Type B pancreatic cell (in vitro differentiated cells): ENCODE measurements around the gene RSPH1. TPM values are rescaled to one million over a fixed set of nuclear protein-coding genes. Genes with fewer than 3 reads are reported as not detected.
A peak's percentile ranks its signal among the peaks of the same experiment; 100 is the strongest.

ENCODE experiments used
- DNase-seq: peaks from one replicate; pipeline ENCODE4 v3.0.0; 2021; ENCODE audit warnings: mixed read lengths; ENCODE audit not compliant: unreplicated experiment; ENCODE audit errors: extremely low spot score
- H3K27ac Mint-ChIP-seq: 2 replicates; pipeline ENCODE4 v1.8.0; 2021; ENCODE audit warnings: mild to moderate bottlenecking, mixed read lengths
- H3K27me3 Mint-ChIP-seq: 2 replicates; pipeline ENCODE4 v1.8.0; 2021; ENCODE audit warnings: mixed read lengths
- H3K36me3 Mint-ChIP-seq: 2 replicates; pipeline ENCODE4 v1.8.0; 2021; ENCODE audit warnings: mixed read lengths
- H3K4me1 Mint-ChIP-seq: one replicate; pipeline ENCODE4 v1.8.0; 2021; ENCODE audit warnings: mixed read lengths; ENCODE audit not compliant: unreplicated experiment
- H3K4me3 Mint-ChIP-seq: 2 replicates; pipeline ENCODE4 v1.8.0; 2021; ENCODE audit warnings: mild to moderate bottlenecking, mixed read lengths
- H3K9me3 Mint-ChIP-seq: 2 replicates; pipeline ENCODE4 v1.8.0; 2021; ENCODE audit warnings: mixed read lengths
- CTCF ChIP-seq: fragments of 200-600 bp; sonication (generic); conservative IDR thresholded peaks from 2 replicates; pipeline ENCODE4 v1.5.0; 2021; ENCODE audit warnings: antibody characterized with exemption, mild to moderate bottlenecking
- total RNA-seq: library from RNA; stranded (reverse); gene quantifications from 2 replicates; pipeline ENCODE4 v1.2.1, GENCODE V29; 2021; ENCODE audit warnings: low replicate concordance

Gene RSPH1
- total RNA-seq, 1 donor from 2014 or later = 5.2 TPM

GRCh38 chr21:42512346-42513034 is 16.5 kb upstream of the RSPH1 start:
- Mint-ChIP-seq H3K9me3 (no peaks in the 10 kb centered on the region), H3K36me3 (peaks cover 4% of the 10 kb centered on the region), H3K27ac (peak overlapping the region; percentile 90), H3K27me3 (no peaks in the 10 kb centered on the region), H3K4me1 (peaks cover 40% of the 10 kb centered on the region), H3K4me3 (peak overlapping the region; percentile 85)
- no peak for DNase-seq
- TF ChIP-seq CTCF = no peak

GRCh38 chr21:42509244-42509643 is 13.2 kb upstream of the RSPH1 start:
- Mint-ChIP-seq H3K4me1 (peaks cover 16% of the 10 kb centered on the region), H3K27ac (peak overlapping the region; percentile 22), H3K36me3 (no peaks in the 10 kb centered on the region), H3K9me3 (no peaks in the 10 kb centered on the region), H3K27me3 (no peaks in the 10 kb centered on the region), H3K4me3 (no peak overlapping the region)
- no peak for TF ChIP-seq CTCF
- no peak for DNase-seq

- DNase-seq = no peak
- peak overlapping the region; percentile 22 for H3K27ac Mint-ChIP-seq
- H3K9me3 Mint-ChIP-seq = no peaks in the 10 kb centered on the region
- no peak for TF ChIP-seq CTCF
- H3K36me3 Mint-ChIP-seq = no peaks in the 10 kb centered on the region
- no peak overlapping the region for H3K4me3 Mint-ChIP-seq
- H3K27me3 Mint-ChIP-seq = no peaks in the 10 kb centered on the region
- peaks cover 16% of the 10 kb centered on the region for H3K4me1 Mint-ChIP-seq
Observed at GRCh38 chr21:42508371-42508770, 12.3 kb upstream of the RSPH1 start.

GRCh38 chr21:42507418-42507817 is 11.4 kb upstream of the RSPH1 start:
- H3K36me3 Mint-ChIP-seq = no peaks in the 10 kb centered on the region
- no peak overlapping the region for H3K4me3 Mint-ChIP-seq
- H3K27ac Mint-ChIP-seq = no peak overlapping the region

GRCh38 chr21:42505090-42505726 is 9.2 kb upstream of the RSPH1 start:
- TF ChIP-seq CTCF = no peak
- peaks cover 8% of the 10 kb centered on the region for H3K4me1 Mint-ChIP-seq
- no peak overlapping the region for H3K27ac Mint-ChIP-seq
- no peak for DNase-seq
- no peak overlapping the region for H3K4me3 Mint-ChIP-seq
- H3K36me3 Mint-ChIP-seq = no peaks in the 10 kb centered on the region
- no peaks in the 10 kb centered on the region for H3K27me3 Mint-ChIP-seq
- H3K9me3 Mint-ChIP-seq = no peaks in the 10 kb centered on the region

More at GRCh38 chr21:42507418-42507817, 11.4 kb upstream of the RSPH1 start:
- no peaks in the 10 kb centered on the region for H3K9me3 Mint-ChIP-seq
- DNase-seq = no peak
- peaks cover 12% of the 10 kb centered on the region for H3K4me1 Mint-ChIP-seq
- no peak for TF ChIP-seq CTCF
- no peaks in the 10 kb centered on the region for H3K27me3 Mint-ChIP-seq
